NK-92 (cell line): Measurements from ENCODE around the gene CEP44.
"Not testable (repeated sequence)": the region's sequence is repeated elsewhere in the genome, so short reads cannot be mapped to it uniquely, and the experiment has no call there.

Experiments used
- DNase-seq: peaks from one replicate; lab custom pipeline; 2025; ENCODE audit not compliant: unreplicated experiment; lab: John Stamatoyannopoulos, UW

The CEP44 gene

DNA sequence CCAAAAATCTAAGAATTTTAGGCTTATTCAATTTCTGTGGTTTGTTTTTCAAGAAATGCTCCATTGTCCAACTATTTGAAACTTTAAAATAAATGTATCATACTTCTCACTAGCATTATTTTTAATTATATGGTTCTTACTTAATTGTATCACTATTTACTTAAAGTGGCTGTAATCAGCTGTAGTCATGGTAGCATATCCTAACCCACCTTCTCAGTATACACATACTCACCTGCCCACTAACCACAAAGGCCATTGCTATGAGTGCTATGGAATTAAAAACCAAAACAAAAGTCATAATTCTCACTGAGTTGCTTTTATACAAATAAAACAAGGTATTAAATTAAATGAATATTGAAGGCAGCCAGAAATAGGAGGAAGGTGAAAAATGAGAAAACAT, 5.2 kb upstream of the CEP44 start:
- DNase-seq, result no peak

DNA sequence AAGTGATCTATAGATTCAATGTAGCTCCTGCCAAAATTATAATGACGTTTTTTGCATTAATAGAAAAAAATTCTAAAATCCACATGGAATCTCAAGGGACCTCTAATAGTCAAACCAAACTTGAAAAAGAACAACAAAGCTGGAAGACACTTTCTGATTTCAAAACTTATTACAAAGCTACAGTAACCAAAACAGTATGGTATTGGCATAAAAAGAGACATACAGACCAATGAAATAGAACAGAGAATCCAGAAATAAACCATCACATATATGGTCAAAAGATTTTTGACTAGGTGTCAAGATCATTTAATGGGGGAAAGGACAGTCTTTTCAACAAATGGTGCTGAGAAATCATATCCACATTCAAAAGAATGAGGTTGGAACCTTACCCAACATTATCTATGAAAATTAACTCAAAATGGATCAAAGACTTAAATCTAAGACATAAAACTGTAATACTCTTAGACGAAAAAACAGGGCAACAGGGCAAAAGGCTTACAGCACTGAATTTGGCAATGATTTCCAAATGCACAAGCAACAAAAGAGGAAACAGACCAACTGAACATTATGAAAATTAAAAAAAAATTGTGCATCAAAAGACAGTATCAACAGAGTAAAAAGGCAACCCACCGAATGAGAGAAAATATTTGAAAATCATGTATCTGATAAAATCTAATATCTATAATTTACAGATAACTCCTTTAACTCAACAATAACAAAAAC, 4.1 kb upstream of the CEP44 start:
- no peak for DNase-seq

DNA sequence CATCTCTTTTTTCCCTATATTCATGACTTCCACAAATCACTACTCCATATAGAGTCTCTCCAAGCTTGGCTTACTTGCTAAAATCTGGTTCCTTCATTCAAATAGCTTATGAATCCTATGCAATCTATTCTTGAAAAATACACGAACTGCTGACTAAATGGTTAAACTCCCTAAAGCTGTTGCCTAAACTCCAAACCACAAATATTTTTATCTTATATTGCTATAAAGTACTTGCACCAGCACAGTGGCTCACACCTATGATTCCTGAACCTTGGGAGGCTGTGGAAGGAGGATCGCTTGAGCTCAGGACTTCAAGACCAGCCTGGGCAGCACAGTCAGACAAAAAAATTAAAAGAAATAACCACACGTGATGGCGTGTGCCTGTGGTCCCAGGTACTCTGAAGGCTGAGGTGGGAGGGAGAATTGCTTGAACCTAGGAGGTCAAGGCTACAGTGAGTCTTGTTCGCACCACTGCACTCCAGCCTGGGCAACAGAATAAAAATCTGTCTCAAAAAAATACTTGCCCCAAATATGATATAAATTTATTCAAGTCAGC, 2.5 kb upstream of the CEP44 start:
- DNase-seq, result no peak

DNA sequence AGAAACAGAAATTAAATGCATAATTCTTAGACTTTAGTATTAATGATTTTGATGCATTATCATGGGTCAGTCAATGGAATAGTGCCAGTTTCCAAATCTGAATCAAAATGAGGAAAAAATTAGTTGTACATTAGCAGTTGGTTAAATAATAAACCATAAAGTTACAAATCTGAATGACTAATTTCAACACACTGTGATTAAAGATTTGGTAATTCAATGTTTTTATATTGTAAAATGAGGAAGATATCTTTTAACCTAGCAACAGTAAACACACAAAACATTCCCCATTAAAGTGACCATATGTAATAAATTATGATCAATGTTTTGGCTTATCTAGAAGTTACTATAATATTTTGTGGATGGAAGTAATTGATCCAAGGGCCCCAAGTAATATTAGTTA, 1.8 kb upstream of the CEP44 start:
- no peak for DNase-seq

DNA sequence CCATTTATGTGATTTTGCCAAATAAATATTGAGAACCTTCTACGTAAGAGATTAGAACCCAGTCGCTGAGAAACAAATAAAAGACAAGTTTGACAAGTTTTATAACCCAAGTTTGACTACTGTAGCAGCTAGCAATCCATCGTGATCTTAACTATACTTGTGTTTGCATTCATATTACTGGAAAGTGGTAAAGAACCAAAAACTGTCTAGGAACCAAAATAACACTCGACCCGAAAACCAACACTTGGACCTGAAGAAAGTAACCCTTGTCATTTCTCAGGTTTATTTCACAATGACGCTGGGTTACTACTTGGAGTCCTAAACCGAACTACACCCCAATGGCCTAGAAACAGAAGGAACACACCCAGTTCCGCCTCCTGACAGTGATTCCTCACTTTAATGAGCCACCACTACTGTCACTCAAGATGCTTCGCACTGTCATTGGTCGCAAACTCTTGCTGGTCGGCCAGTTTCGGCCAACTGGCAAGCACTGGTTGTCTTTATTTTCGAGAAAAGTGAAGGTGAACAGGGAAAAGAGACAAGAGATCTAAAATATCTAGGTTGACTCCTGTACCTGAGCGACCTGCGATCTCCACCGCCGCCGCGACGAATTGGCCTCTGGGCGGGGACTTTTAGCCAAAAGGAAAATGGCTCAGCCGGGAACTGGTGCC, 740 bp upstream of the CEP44 start:
- DNase-seq, result peak; percentile 16

DNA sequence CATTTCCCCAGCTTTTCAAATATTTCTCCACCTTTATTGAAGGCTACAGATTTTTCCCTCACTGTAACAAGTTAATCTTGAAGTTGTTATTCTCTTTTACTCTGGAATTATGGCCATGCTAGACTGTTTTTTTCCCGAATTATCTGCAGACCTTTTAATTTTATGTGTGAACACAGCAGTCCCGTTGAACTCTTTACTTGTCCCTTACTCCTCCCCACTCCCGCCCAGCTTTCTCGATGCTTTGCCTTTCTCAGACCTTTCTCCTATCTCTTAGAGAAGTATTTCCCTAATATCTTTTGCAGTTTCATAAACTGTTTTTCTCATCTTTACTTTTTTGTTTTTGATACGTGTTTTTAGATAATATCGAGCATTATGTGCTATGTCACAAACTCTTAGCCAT, 776 bp downstream of the CEP44 start:
- no peak for DNase-seq

- DNase-seq, result no peak
These were observed 3.2 kb downstream of the CEP44 start for GRCh38 chr4:174286870-174287269.

DNA sequence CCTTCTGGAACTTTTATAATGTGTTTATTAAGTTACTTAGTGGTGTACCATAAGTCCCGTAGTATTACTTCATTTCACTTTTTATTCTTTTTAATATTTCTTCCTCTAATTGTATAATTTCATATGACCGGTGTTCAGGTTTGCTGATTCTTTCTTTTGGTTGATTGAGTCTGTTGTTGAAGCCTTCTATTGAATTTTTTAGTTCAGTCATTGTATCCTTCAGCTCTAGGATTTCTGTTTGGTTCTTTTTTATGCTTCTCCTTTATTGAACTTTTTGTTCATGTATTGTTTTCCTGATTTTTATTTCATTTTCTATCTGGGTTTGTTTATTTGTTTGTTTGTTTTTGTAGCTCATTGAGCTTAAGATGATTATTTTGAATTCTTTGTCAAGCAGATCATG, 8.8 kb downstream of the CEP44 start:
- DNase-seq, result no peak

GRCh38 chr4:174294641-174295040, 10.9 kb downstream of the CEP44 start:
- DNase-seq, result not testable (repeated sequence)

GRCh38 chr4:174295142-174295541, 11.4 kb downstream of the CEP44 start:
- not testable (repeated sequence) for DNase-seq

- no peak for DNase-seq
These were observed 20.0 kb downstream of the CEP44 start for GRCh38 chr4:174303687-174304086.

DNA sequence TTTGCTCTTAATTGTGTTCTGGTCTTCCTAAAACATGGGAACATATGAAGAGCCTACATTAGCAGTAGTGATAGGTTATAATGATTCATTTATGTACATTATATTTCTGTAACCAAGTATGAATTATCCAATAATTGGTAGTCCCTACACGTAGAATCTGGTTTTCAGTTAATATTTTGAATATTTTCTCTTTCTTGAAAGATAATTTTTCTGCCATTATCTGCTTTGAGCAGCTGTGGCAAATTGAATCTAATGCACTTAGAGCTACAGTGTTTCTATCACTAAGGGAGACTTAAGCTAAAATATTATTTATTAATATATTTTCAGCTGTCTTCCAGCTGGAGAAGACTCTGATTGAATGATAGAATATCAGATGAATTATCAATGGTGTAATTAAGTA, 21.0 kb downstream of the CEP44 start:
- no peak for DNase-seq

GRCh38 chr4:174305961-174306360, 22.2 kb downstream of the CEP44 start:
- no peak for DNase-seq

DNA sequence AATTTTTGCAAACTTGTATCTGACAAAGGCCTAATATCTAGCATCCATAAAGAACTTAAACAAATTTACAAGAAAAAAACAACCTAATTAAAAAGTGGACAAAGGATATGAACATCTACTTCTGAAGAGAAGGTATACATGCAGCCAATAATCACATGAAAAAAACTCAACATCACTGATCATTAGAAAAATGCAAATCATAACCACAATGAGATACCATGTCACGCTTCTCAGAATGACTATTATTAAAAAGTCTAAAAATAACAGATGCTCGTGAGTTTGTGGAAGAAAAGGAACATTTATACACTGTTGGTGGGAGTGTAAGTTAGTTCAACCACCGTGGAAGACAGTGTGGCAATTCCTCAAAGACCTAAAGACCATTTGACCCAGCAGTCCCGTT, 24.0 kb downstream of the CEP44 start:
- no peak for DNase-seq

GRCh38 chr4:174312993-174313392, 29.3 kb downstream of the CEP44 start:
- no peak for DNase-seq

- no peak for DNase-seq
These were observed 30.6 kb downstream of the CEP44 start for GRCh38 chr4:174314274-174314673.

DNA sequence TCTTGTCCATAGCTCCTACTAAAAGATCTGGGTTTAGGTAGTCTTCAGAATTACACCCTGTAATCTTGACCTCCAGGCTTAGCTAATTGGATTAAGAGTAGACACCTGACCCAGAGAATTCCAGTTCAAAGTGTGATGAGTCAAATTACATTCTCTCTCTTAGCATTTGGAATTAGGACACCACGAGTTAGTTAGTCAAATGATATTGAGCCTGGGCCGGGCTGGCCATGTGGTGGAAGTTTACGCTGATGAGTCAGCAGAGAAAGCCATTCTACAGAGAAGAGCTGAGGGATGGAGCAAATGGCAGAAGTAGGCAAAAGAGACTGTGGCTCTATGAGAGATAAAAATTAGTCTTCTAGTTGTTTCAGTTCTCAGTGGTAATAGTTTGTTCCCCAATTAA, 31.1 kb downstream of the CEP44 start:
- DNase-seq, result no peak

GRCh38 chr4:174316546-174316945, 32.8 kb downstream of the CEP44 start:
- no peak for DNase-seq

- DNase-seq, result no peak
These were observed 33.2 kb downstream of the CEP44 start for GRCh38 chr4:174316954-174317353.

DNA sequence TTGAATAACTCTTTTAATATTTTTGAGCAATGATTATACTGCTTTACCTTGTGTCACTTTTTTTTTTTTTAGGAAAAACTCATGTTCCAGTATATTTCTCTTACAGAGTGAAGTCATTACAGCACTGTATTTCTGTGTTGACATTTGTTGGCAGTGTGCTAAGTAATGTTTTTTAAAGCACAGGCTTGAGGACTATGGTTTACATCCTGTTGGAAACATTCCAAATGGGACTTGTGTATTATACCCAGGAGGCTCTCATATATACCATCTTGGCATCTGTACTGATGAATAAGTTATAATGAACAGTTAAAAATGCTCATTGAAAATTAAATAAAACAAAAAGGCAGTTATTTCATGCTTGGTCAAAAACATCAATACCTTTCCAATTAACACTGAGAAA, 33.8 kb downstream of the CEP44 start:
- DNase-seq, result no peak

DNA sequence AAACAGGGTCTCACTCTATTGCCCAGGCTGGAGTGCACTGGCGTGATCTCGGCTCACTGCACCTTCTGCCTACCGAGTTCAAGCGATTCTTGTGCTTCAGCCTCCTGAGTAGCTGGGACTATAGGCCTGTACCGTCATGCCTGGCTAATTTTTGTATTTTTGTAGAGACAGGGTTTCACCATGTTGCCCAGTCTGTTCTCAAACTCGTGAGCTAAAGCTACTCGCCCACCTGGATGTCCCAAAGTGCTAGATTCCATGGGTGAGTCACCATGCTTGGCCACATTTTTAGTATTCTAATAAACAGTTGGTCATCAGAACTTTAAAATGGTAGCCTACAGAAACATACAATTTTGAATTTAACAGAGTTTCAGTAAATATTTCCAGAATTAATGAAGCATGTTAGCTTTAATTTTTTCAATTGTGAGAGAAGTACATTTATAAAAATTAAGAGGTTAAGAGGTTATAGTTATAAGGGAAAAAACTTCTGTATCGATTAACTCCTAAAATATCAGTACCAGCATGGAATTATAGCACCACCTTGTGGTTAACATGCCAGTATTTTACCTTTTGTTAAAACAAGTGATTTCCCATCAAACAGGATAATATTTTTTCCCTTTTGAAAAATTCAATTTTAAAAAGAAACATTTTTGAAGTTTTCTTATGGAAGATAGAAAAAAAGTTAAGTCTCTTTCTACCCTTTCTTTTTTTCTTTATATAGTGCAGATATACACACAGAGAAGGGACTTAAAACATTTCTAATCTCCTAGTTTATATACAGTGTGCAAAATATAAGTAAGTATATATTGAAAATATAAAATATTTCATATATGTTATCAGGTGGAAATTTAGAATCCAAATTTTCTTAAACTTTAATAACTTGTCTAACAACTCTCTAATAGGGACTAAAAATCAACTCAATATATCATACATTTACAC, 35.4 kb downstream of the CEP44 start:
- DNase-seq, result no peak
